Measurements from ENCODE around the gene TMEM219. TPM values are rescaled to one million over a fixed set of nuclear protein-coding genes. Genes with fewer than 3 reads are reported as not detected.

TMEM219 gene
- total and polyA plus RNA-seq, 9 of the 15 experiments (the other 6 are each of a cell fraction or from before 2014, with no cell fraction given): 35.3 to 62.8 (median 55.5) TPM

GRCh38 chr16:29994600-29995323 lies 32.9 kb downstream of the TMEM219 start:
- WGBS (ENCODE audit: insufficient coverage, low coverage, missing lambda C conversion rate): 14% methylated on average over 19 of the region's 24 CpGs
- peak overlapping the region; percentile 97 to 100 for H3K9ac ChIP-seq (ENCODE audit: insufficient read depth in 1 of 2, low read depth in 2 of 2, low read length in 2 of 2)
- intact Hi-C loops (cut with micrococcal nuclease) (loop anchor here (5.0 kb wide), 1 partner anchor 67 kb away; the partner anchor contains the start of gene KCTD13), in situ Hi-C loops (cut with MboI) (no loop called here)
- H4K20me1 ChIP-seq (replicated peaks; ENCODE audit: control insufficient read depth, insufficient read depth, low read length): no peaks in the 10 kb centered on the region
- no peaks in the 10 kb centered on the region for H3K9me1 ChIP-seq (ENCODE audit: control insufficient read depth, insufficient read depth, low read length)
- H3K4me3 ChIP-seq: peak overlapping the region; percentile 80
- H3K27ac ChIP-seq (ENCODE audit: extremely low read depth, low read depth, low read length): peak overlapping the region; percentile 100
- FAIRE-seq: peak; percentile 79
- H3K4me1 ChIP-seq (replicated peaks in 1 of 2; ENCODE audit: control insufficient read depth in 2 of 2, insufficient read depth in 2 of 2, low read length in 2 of 2): peaks cover 16 to 48% of the 10 kb centered on the region in 2 experiments; a peak in 4 of 5 replicates
- peak overlapping the region; percentile 96 for H3K4me2 ChIP-seq (ENCODE audit: insufficient read depth, low read length)
- BruUV-seq (replicated peaks): no TSS peak
- peak; percentile 80 to 90 (median 86) for DNase-seq (ENCODE audit: extremely low read depth in 1 of 4, low spot score in 3 of 4)
- H3K79me2 ChIP-seq (ENCODE audit: control insufficient read depth, insufficient read depth, low read length): peaks cover 15% of the 10 kb centered on the region
- POLR2A ChIA-PET: interaction anchor here (0.7 to 4.2 kb wide), 7 partner anchors 15 to 147 kb away, joined by 3 to 20 read pairs (median 3); no protein-coding TSS in a partner anchor
- no peaks in the 10 kb centered on the region for H3K27me3 ChIP-seq (ENCODE audit: control insufficient read depth in 2 of 2, insufficient read depth in 2 of 2, low read length in 2 of 2)
- no peaks in the 10 kb centered on the region for H3K9me3 ChIP-seq (replicated peaks; ENCODE audit: control insufficient read depth, insufficient read depth, low read depth, low read length)
- peaks cover 58% of the 10 kb centered on the region for H3K36me3 ChIP-seq (ENCODE audit: control insufficient read depth, insufficient read depth, low read length)
- peak overlapping the region; percentile 98 for H2AFZ ChIP-seq (ENCODE audit: low read depth, low read length)
- ATAC-seq: peak; percentile 79
- CTCF ChIA-PET (ENCODE audit: low intra/inter-chr PET ratio): no interaction called here
- no peak for TF ChIP-seq ZHX1 (conservative IDR thresholded peaks at IDR 0.05; ENCODE audit: low read length)
- TF ChIP-seq ZNF197 (CRISPR knock-in tag; IDR thresholded peaks at IDR 0.05; ENCODE audit: low read depth): no peak
- TF ChIP-seq BHLHE40 (IDR thresholded peaks at IDR 0.05; ENCODE audit: low read length): 0 out of 2 replicates have a peak, but pooled peaks have one; percentile 10
- peak; percentile 97 for TF ChIP-seq HNRNPLL (IDR thresholded peaks at IDR 0.05; ENCODE audit: low read depth, low read length, poor library complexity, severe bottlenecking)
- no peak for TF ChIP-seq AFF1 (IDR thresholded peaks at IDR 0.05; ENCODE audit: low read depth in 1 of 2, partially characterized antibody in 2 of 2)
- no peak for TF ChIP-seq ZNF282 (CRISPR knock-in tag; IDR thresholded peaks at IDR 0.05)
- no peak for TF ChIP-seq ELK3 (CRISPR knock-in tag; IDR thresholded peaks at IDR 0.05)
- no peak for TF ChIP-seq ZNF217 (CRISPR knock-in tag; IDR thresholded peaks at IDR 0.05)
- TF ChIP-seq ZNF121 (CRISPR knock-in tag; conservative IDR thresholded peaks at IDR 0.05): no peak
- TF ChIP-seq ETV5 (CRISPR knock-in tag; IDR thresholded peaks at IDR 0.05; ENCODE audit: low read depth): peak; percentile 4; the same call in 1 of the 2 replicates
- TF ChIP-seq ZBTB12 (CRISPR knock-in tag; IDR thresholded peaks at IDR 0.05): no peak
- TF ChIP-seq ZC3H8 (IDR thresholded peaks at IDR 0.05): no peak
